Right atrium auricular region (tissue), 2 donors: ENCODE results near the gene PIGN. TPM values are rescaled to one million over a fixed set of nuclear protein-coding genes. Genes with fewer than 3 reads are reported as not detected.

ENCODE experiments used
- DNase-seq: peaks from one replicate; pipeline ENCODE4 v3.0.0-alpha.2; 2019; ENCODE audit warnings: low spot score
- H3K27ac ChIP-seq, 2 donors: fragments of 200-600 bp; sonication (generic); 1 replicate in 1 of 2; 2 replicates in 1 of 2; pipeline ENCODE4 v1.5.1; 2016 to 2019
- H3K27me3 ChIP-seq, 2 donors: fragments of 200-600 bp; sonication (generic); one replicate each; pipeline versions ENCODE4 v1.5.1 to v1.6.0; 2017 to 2019
- H3K36me3 ChIP-seq: fragments of 200-600 bp; sonication (generic); one replicate; pipeline ENCODE4 v1.5.1; 2016
- H3K4me1 ChIP-seq, 2 donors: fragments of 200-600 bp; sonication (generic); one replicate each; pipeline versions ENCODE4 v1.5.1 to v1.6.0; 2017 to 2019
- H3K4me3 ChIP-seq, 2 donors: fragments of 200-600 bp; sonication (generic); 1 replicate in 1 of 2; 2 replicates in 1 of 2; pipeline ENCODE4 v1.5.1; 2017 to 2019; ENCODE audit warnings: mild to moderate bottlenecking in 1 of 2, moderate library complexity in 1 of 2
- H3K9me3 ChIP-seq, 2 donors: fragments of 200-600 bp; sonication (generic); one replicate each; pipeline ENCODE4 v1.5.1; 2019
- CTCF ChIP-seq, 2 donors: fragments of 200-600 bp; sonication (generic); IDR thresholded peaks; one replicate each; pipeline ENCODE4 v1.5.1; 2019; ENCODE audit warnings: antibody characterized with exemption in 2 of 2
- total RNA-seq, 2 donors: library from RNA; depleted of rRNA; stranded (reverse); fragments of >200 nt; gene quantifications; one replicate each; pipeline ENCODE4 v1.1.0, GENCODE V29; 2016

The PIGN gene
- total RNA-seq, 2 donors from 2014 or later, result 10.8 to 16.8 TPM

DNA sequence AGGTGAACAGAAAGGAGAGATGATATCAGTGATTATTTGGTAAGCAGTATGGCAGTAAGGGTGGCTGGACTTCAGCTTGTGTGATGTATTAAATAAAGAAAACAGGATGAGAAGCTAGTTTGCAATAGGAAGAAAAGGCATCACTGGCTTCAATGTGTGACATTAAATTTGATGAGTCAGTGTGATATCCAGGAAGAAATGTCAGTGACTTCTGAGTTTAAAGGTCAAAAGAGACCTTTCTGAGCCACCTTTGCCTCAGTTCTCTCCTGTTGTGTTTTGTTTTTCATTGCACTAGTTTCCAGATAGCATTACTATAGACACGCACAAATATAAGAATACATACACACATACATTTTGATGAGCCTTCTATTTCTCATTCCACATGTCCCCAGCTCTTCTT is 105.6 kb downstream of the PIGN start:
- H3K27ac ChIP-seq, result no peak overlapping the region
- H3K27me3 ChIP-seq, result no peaks in the 10 kb centered on the region
- DNase-seq, result no peak
- H3K4me1 ChIP-seq, result no peaks in the 10 kb centered on the region
- no peaks in the 10 kb centered on the region for H3K9me3 ChIP-seq
- no peaks in the 10 kb centered on the region for H3K36me3 ChIP-seq
- TF ChIP-seq CTCF (IDR thresholded peaks at IDR 0.05), result no peak
- H3K4me3 ChIP-seq, result no peak overlapping the region

DNA sequence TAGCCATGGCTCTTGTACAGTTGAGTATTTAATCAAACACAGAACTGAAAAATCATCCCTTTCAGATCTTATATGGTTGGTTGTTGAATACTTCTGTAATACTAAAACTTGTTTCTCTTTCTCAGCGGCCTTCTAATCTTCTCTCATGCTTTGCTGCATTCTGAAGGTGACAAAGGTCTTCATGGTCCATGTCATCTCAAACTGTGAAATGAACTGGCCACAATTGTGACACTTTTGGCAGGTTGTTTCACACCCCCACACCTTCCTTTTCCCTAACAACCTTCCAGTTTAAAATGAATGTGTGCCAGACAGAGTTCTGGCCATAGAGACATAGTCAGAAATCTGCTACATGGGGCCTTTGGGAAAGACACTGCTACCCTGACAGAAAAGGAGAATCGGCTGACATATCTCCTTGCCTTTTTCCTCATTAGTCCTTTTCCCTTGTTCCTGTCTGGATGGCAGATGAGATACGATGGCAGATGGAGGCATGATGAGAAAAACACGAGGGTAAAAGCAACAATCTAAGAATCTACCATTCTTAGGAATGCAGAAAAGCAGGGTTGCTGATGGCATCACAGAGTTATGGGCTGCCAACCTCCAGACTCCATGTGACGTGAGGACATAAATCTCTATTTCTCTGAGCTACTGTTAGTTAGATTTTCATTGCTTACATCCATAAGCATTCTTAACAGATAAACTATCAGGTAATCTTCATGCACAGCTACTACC is 106.5 kb downstream of the PIGN start:
- no peaks in the 10 kb centered on the region for H3K36me3 ChIP-seq
- H3K27me3 ChIP-seq, result no peaks in the 10 kb centered on the region
- TF ChIP-seq CTCF (IDR thresholded peaks at IDR 0.05), result no peak
- H3K4me1 ChIP-seq, result no peaks in the 10 kb centered on the region
- no peak overlapping the region for H3K4me3 ChIP-seq
- H3K27ac ChIP-seq, result no peak overlapping the region
- DNase-seq, result no peak
- no peaks in the 10 kb centered on the region for H3K9me3 ChIP-seq

DNA sequence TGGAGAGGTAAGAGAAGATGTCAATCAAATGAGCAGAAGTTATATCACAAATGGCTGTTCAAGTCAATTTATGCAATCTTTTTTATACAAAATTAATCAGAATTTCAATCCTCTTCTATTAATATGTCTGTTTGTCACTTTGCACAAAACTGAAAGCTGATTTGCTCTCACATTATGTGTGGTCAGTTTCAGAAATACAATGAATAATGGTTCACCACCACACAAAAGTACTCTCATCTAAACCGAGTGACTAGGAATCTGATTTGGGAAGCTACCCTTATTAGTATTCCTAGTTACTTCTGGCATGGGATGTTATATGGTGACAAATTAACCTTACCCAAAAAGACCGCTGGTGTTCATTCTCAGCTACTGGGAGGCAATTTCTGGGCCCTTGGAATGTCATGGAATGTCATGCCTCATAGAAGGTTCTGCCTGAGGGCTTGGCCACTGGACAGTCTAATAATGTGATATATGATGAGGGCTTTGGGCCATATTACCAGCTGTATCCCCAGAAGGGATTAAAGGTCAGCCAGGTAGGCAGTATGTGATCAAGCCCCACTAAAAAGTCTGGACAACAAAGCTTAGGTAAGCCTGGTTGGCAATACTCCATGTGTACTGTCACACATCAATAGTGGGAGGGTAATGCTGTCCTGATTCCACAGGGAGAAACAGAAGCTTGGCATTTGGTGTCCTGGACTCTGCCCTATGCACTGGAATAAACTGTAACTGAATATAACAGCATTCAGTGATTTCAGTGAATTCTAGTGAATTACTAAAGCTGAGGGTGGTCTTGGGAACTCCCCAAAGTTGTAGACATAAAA is 113.2 kb downstream of the PIGN start:
- H3K36me3 ChIP-seq, result peaks cover 4% of the 10 kb centered on the region
- H3K9me3 ChIP-seq, result no peaks in the 10 kb centered on the region
- no peak overlapping the region for H3K4me3 ChIP-seq
- H3K4me1 ChIP-seq, result no peaks in the 10 kb centered on the region
- no peak overlapping the region for H3K27ac ChIP-seq
- H3K27me3 ChIP-seq, result no peaks in the 10 kb centered on the region
- TF ChIP-seq CTCF (IDR thresholded peaks at IDR 0.05), result no peak
- DNase-seq, result no peak

DNA sequence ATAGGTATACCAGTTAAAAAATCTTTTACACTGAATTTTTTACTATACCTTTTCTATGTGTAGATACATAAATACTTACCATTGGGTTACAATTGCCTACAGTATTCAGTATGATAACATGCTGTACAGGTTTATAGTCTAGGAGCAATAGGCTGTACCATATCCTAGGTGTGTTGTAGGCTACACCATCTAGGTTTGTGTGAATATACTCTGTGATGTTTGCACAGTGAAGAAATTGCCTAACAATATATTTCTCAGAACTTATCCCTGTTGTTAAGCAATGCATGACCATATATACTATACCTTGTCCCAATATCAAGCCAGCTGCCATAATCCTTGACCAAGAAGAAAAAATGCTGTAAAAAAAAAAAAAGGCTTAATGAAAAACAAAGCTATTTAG is 114.5 kb downstream of the PIGN start:
- H3K27ac ChIP-seq, result no peak overlapping the region
- no peak for DNase-seq
- no peaks in the 10 kb centered on the region for H3K4me1 ChIP-seq
- no peak overlapping the region for H3K4me3 ChIP-seq
- H3K9me3 ChIP-seq, result no peaks in the 10 kb centered on the region
- peaks cover 4% of the 10 kb centered on the region for H3K36me3 ChIP-seq
- H3K27me3 ChIP-seq, result no peaks in the 10 kb centered on the region
- no peak for TF ChIP-seq CTCF (IDR thresholded peaks at IDR 0.05)

- DNase-seq, result no peak
- Histone ChIP-seq H3K9me3 (no peaks in the 10 kb centered on the region), H3K4me1 (no peaks in the 10 kb centered on the region), H3K36me3 (peaks cover 4% of the 10 kb centered on the region), H3K27me3 (no peaks in the 10 kb centered on the region), H3K4me3 (no peak overlapping the region), H3K27ac (no peak overlapping the region)
- TF ChIP-seq CTCF (IDR thresholded peaks at IDR 0.05), result no peak
These were observed 115.8 kb downstream of the PIGN start for GRCh38 chr18:62071071-62071470.
